SK-N-MC (cell line): ENCODE data around the gene TMIE.

ENCODE experiments used
- EZH2 ChIP-seq: fragments of 200-600 bp; sonication (generic); IDR thresholded peaks from one replicate; pipeline ENCODE4 v1.6.1; 2017; ENCODE audit warnings: antibody characterized with exemption
- FOXP2 ChIP-seq: optimal IDR thresholded peaks from 2 replicates; pipeline ENCODE3; 2011; ENCODE audit warnings: mild to moderate bottlenecking, moderate library complexity; ENCODE audit not compliant: insufficient read depth; ENCODE audit errors: extremely low read length, control extremely low read depth
- POLR2AphosphoS5 ChIP-seq: IDR thresholded peaks from 2 replicates; pipeline ENCODE4 v1.6.1; 2012; ENCODE audit warnings: mild to moderate bottlenecking, low read depth, low read length, borderline replicate concordance

DNA sequence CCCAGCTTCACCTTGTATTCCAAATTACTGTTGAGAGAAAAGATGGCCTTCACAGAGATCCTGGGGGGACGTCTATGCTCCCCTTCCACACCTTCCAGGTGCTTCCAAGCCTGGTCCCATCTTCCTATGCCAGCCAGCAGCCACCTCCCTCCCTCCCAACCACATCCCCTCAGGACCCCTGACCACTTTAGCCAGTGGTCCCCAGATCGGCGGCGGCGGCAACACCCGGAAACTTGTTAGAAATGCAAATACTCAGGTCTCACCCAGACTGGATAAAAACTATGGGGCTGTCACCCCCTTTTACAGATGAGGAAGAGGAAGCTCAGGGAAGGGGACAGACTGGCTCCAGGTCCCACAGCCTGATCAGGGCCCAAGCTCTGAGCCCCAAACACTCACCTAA, 54.5 kb downstream of the TMIE start:
- TF ChIP-seq EZH2 (no peak), POLR2AphosphoS5 (no peak), FOXP2 (no peak)
